ENCODE data around the gene IQCF5.

GRCh38 chr3:51830836-51831385 is 44.5 kb downstream of the IQCF5 start:
- TF ChIP-seq CTCF (conservative IDR thresholded peaks at IDR 0.05; ENCODE audit: low read depth, low read length), result no peak
- TF ChIP-seq NFE2L2 (IDR thresholded peaks at IDR 0.05; ENCODE audit: low read depth, low read length), result no peak
- no peak for TF ChIP-seq MXI1 (IDR thresholded peaks at IDR 0.05; ENCODE audit: borderline replicate concordance, low read depth, low read length)
- TF ChIP-seq POLR2A (IDR thresholded peaks at IDR 0.05; ENCODE audit: low read depth, low read length), result no peak
- TF ChIP-seq FOS (IDR thresholded peaks at IDR 0.05; ENCODE audit: low read depth, low read length), result no peak
- no peak for TF ChIP-seq ELK1 (IDR thresholded peaks at IDR 0.05; ENCODE audit: borderline replicate concordance, low read depth, low read length)
- no peak for TF ChIP-seq CEBPB (IDR thresholded peaks at IDR 0.05; ENCODE audit: low read depth, low read length)
- no peak for TF ChIP-seq RFX5 (IDR thresholded peaks at IDR 0.05; ENCODE audit: low read depth, low read length)
- no peak for TF ChIP-seq MAFK (IDR thresholded peaks at IDR 0.05; ENCODE audit: low read depth, low read length)
- no peak for TF ChIP-seq USF2 (IDR thresholded peaks at IDR 0.05; ENCODE audit: low read depth, low read length)
- TF ChIP-seq SMC3 (IDR thresholded peaks at IDR 0.05; ENCODE audit: low read depth, low read length), result no peak
- TF ChIP-seq RAD21 (IDR thresholded peaks at IDR 0.05; ENCODE audit: low read length), result no peak
